ENCODE measurements around the gene KCNK16.

The KCNK16 gene

GRCh38 chr6:39322306-39322850, at the start of gene KCNK16:
TSS of gene KCNK16 (minus strand) at chr6:39322702. CDS start at chr6:39322540, 162 bp downstream.
- DNase-seq (ENCODE audit: low read depth), result no peak
- no peak within 1 kb of the TSS for H3K4me3 ChIP-seq (ENCODE audit: control insufficient read depth, low read depth, low read length)
- TF ChIP-seq CTCF (IDR thresholded peaks at IDR 0.05; ENCODE audit: control insufficient read depth, insufficient read depth, low read depth, low read length, missing control alignments), result no peak

- no peak for TF ChIP-seq CTCF (IDR thresholded peaks at IDR 0.05; ENCODE audit: control insufficient read depth, insufficient read depth, low read depth, low read length, missing control alignments)
- no peak overlapping the region for H3K4me3 ChIP-seq (ENCODE audit: control insufficient read depth, low read depth, low read length)
- no peak for DNase-seq (ENCODE audit: low read depth)
These were observed 47.9 kb upstream of the KCNK16 start for GRCh38 chr6:39370390-39370789.

- DNase-seq (ENCODE audit: low read depth), result no peak
- no peak overlapping the region for H3K4me3 ChIP-seq (ENCODE audit: control insufficient read depth, low read depth, low read length)
- TF ChIP-seq CTCF (IDR thresholded peaks at IDR 0.05; ENCODE audit: control insufficient read depth, insufficient read depth, low read depth, low read length, missing control alignments), result peak; percentile 26
These were observed 47.5 kb upstream of the KCNK16 start for GRCh38 chr6:39369987-39370386.

- DNase-seq (ENCODE audit: low read depth), result no peak
- H3K4me3 ChIP-seq (ENCODE audit: control insufficient read depth, low read depth, low read length), result no peak overlapping the region
- no peak for TF ChIP-seq CTCF (IDR thresholded peaks at IDR 0.05; ENCODE audit: control insufficient read depth, insufficient read depth, low read depth, low read length, missing control alignments)
These were observed 45.2 kb upstream of the KCNK16 start for GRCh38 chr6:39367700-39368099.

GRCh38 chr6:39366931-39367618, 44.6 kb upstream of the KCNK16 start:
- TF ChIP-seq CTCF (IDR thresholded peaks at IDR 0.05; ENCODE audit: control insufficient read depth, insufficient read depth, low read depth, low read length, missing control alignments), result no peak
- H3K4me3 ChIP-seq (ENCODE audit: control insufficient read depth, low read depth, low read length), result no peak overlapping the region
- DNase-seq (ENCODE audit: low read depth), result no peak

- DNase-seq (ENCODE audit: low read depth), result no peak
- no peak overlapping the region for H3K4me3 ChIP-seq (ENCODE audit: control insufficient read depth, low read depth, low read length)
- no peak for TF ChIP-seq CTCF (IDR thresholded peaks at IDR 0.05; ENCODE audit: control insufficient read depth, insufficient read depth, low read depth, low read length, missing control alignments)
These were observed 43.0 kb upstream of the KCNK16 start for GRCh38 chr6:39365281-39366074.
